Upper lobe of left lung (tissue), 4 donors: ENCODE data around the gene BPTF.
"Not testable (repeated sequence)": the region's sequence is repeated elsewhere in the genome, so short reads cannot be mapped to it uniquely, and the experiment has no call there.

ENCODE experiments used
- EP300 ChIP-seq, 4 donors: sonication (generic); formaldehyde crosslinking; IDR thresholded peaks; one replicate each; pipeline ENCODE4 v1.5.1; 2017; ENCODE audit warnings: antibody characterized with exemption in 4 of 4, control low read depth in 2 of 4
- POLR2A ChIP-seq, 4 donors: fragments of 450-650 bp; IDR thresholded peaks; one replicate each; pipeline ENCODE4 v1.5.1; 2016 to 2017; ENCODE audit warnings: antibody characterized with exemption in 4 of 4, mild to moderate bottlenecking in 2 of 4
- POLR2AphosphoS5 ChIP-seq, 2 donors: sonication (generic); formaldehyde crosslinking; IDR thresholded peaks; one replicate each; pipeline ENCODE4 v1.5.1; 2017; ENCODE audit warnings: antibody characterized with exemption in 2 of 2
- TF ChIP-seq, protein P1 (sequence below), 6 experiments: fragments of 450-650 bp in 4 of 6; fragments of 200-600 bp in 2 of 6; sonication (generic) in 2 of 6; IDR thresholded peaks; one replicate each; pipeline ENCODE4 v1.5.1; 2016 to 2019; ENCODE audit warnings: antibody characterized with exemption in 6 of 6

GRCh38 chr17:67910117-67910803 lies 85.0 kb downstream of the BPTF start:
- TF ChIP-seq, protein P1, sequence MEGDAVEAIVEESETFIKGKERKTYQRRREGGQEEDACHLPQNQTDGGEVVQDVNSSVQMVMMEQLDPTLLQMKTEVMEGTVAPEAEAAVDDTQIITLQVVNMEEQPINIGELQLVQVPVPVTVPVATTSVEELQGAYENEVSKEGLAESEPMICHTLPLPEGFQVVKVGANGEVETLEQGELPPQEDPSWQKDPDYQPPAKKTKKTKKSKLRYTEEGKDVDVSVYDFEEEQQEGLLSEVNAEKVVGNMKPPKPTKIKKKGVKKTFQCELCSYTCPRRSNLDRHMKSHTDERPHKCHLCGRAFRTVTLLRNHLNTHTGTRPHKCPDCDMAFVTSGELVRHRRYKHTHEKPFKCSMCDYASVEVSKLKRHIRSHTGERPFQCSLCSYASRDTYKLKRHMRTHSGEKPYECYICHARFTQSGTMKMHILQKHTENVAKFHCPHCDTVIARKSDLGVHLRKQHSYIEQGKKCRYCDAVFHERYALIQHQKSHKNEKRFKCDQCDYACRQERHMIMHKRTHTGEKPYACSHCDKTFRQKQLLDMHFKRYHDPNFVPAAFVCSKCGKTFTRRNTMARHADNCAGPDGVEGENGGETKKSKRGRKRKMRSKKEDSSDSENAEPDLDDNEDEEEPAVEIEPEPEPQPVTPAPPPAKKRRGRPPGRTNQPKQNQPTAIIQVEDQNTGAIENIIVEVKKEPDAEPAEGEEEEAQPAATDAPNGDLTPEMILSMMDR (IDR thresholded peaks at IDR 0.05): not testable (repeated sequence)
- TF ChIP-seq POLR2A, EP300, POLR2AphosphoS5 (IDR thresholded peaks at IDR 0.05): not testable (repeated sequence)
